Measurements from ENCODE around the gene PUM2.
"Not testable (repeated sequence)": the region's sequence is repeated elsewhere in the genome, so short reads cannot be mapped to it uniquely, and the experiment has no call there.

PUM2 gene

GRCh38 chr2:20350753-20351554, at the start of gene PUM2:
TSS of gene PUM2 (minus strand) at chr2:20350844. CDS start at chr2:20327360, 23,484 bp downstream.
- peak; percentile 86 to 96 (median 88) for DNase-seq

GRCh38 chr2:20400306-20400705, 49.7 kb upstream of the PUM2 start:
- no peak for DNase-seq

- no peak for DNase-seq
These were observed 48.4 kb upstream of the PUM2 start for GRCh38 chr2:20398956-20399567.

GRCh38 chr2:20397811-20398447, 47.3 kb upstream of the PUM2 start:
- no peak for DNase-seq

GRCh38 chr2:20396356-20397000, 45.8 kb upstream of the PUM2 start:
- DNase-seq = no peak

GRCh38 chr2:20393986-20394385, 43.3 kb upstream of the PUM2 start:
- DNase-seq = no peak

- DNase-seq = no peak
These were observed 41.5 kb upstream of the PUM2 start for GRCh38 chr2:20391951-20392699.

- no peak for DNase-seq
These were observed 40.0 kb upstream of the PUM2 start for GRCh38 chr2:20390524-20391123.

GRCh38 chr2:20384953-20385352, 34.3 kb upstream of the PUM2 start:
- DNase-seq = no peak

- no peak for DNase-seq
These were observed 32.5 kb upstream of the PUM2 start for GRCh38 chr2:20382965-20383810.

- DNase-seq = no peak
These were observed 30.8 kb upstream of the PUM2 start for GRCh38 chr2:20381457-20381856.

GRCh38 chr2:20378891-20379519, 28.4 kb upstream of the PUM2 start:
- no peak for DNase-seq

- DNase-seq = no peak
These were observed 27.7 kb upstream of the PUM2 start for GRCh38 chr2:20378341-20378740.

- DNase-seq = no peak
These were observed 27.1 kb upstream of the PUM2 start for GRCh38 chr2:20377741-20378140.

- not testable (repeated sequence) for DNase-seq
These were observed 24.3 kb upstream of the PUM2 start for GRCh38 chr2:20374982-20375381.

GRCh38 chr2:20372896-20373640, 22.4 kb upstream of the PUM2 start:
- no peak for DNase-seq

GRCh38 chr2:20371323-20372025, 20.8 kb upstream of the PUM2 start:
- DNase-seq = no peak

GRCh38 chr2:20370191-20370590, 19.5 kb upstream of the PUM2 start:
- no peak for DNase-seq

- no peak for DNase-seq
These were observed 18.7 kb upstream of the PUM2 start for GRCh38 chr2:20369366-20369765.

Data from activated naive CD4-positive, alpha-beta T cell (primary cell).